HEK293T (cell line): ENCODE results near the gene TAF11.

Experiments
- CTCF ChIA-PET: fragments of 350-600 bp; formaldehyde crosslinking; extraction: SDS; loops from one replicate; lab custom pipeline; 2021; ENCODE audit warnings: antibody characterized with exemption, inconsistent platforms; lab: Yijun Ruan, JAX
- POLR2A ChIA-PET: fragments of 350-600 bp; formaldehyde crosslinking; extraction: SDS; loops from one replicate; lab custom pipeline; 2020; ENCODE audit warnings: antibody characterized with exemption, inconsistent platforms; lab: Yijun Ruan, JAX
- DNase-seq: peaks from one replicate; pipeline ENCODE4 v3.0.0; 2012; ENCODE audit warnings: mixed read lengths; ENCODE audit errors: extremely low spot score
- ARNT ChIP-seq: fragments of 450-650 bp; IDR thresholded peaks from 2 replicates; pipeline ENCODE4 v1.6.1; 2017; ENCODE audit warnings: mild to moderate bottlenecking
- BHLHE40 ChIP-seq: fragments of 450-650 bp; IDR thresholded peaks from 2 replicates; pipeline ENCODE4 v1.6.1; 2016; ENCODE audit warnings: mild to moderate bottlenecking, moderate library complexity, borderline replicate concordance
- CTBP1 ChIP-seq: fragments of 450-650 bp; IDR thresholded peaks from 2 replicates; pipeline ENCODE4 v1.6.1; 2016; ENCODE audit warnings: borderline replicate concordance
- ELF4 ChIP-seq: fragments of 450-650 bp; IDR thresholded peaks from 2 replicates; pipeline ENCODE4 v1.6.1; 2017; ENCODE audit warnings: antibody characterized with exemption
- FOXA1 ChIP-seq: fragments of 450-650 bp; IDR thresholded peaks from 2 replicates; pipeline ENCODE4 v1.6.1; 2016; ENCODE audit warnings: mild to moderate bottlenecking
- FOXK2 ChIP-seq: fragments of 450-650 bp; IDR thresholded peaks from 2 replicates; pipeline ENCODE4 v1.6.1; 2016; ENCODE audit warnings: mild to moderate bottlenecking
- FOXM1 ChIP-seq: fragments of 450-650 bp; IDR thresholded peaks from 2 replicates; pipeline ENCODE4 v1.6.1; 2017; ENCODE audit warnings: mild to moderate bottlenecking, borderline replicate concordance
- HDGF ChIP-seq: fragments of 450-650 bp; IDR thresholded peaks from 2 replicates; pipeline ENCODE4 v1.6.1; 2017; ENCODE audit warnings: antibody characterized with exemption, borderline replicate concordance
- L3MBTL2 ChIP-seq: fragments of 450-650 bp; conservative IDR thresholded peaks from 2 replicates; pipeline ENCODE4 v1.6.1; 2016; ENCODE audit warnings: mild to moderate bottlenecking
- LEF1 ChIP-seq: fragments of 450-650 bp; IDR thresholded peaks from 2 replicates; pipeline ENCODE4 v1.6.1; 2017; ENCODE audit warnings: mild to moderate bottlenecking, borderline replicate concordance
- NFRKB ChIP-seq: fragments of 450-650 bp; IDR thresholded peaks from 2 replicates; pipeline ENCODE4 v1.6.1; 2016; ENCODE audit warnings: mild to moderate bottlenecking, moderate library complexity
- PKNOX1 ChIP-seq: fragments of 450-650 bp; IDR thresholded peaks from 2 replicates; pipeline ENCODE4 v1.6.1; 2016
- SP1 ChIP-seq: fragments of 450-650 bp; IDR thresholded peaks from 2 replicates; pipeline ENCODE4 v1.6.1; 2017
- SUZ12 ChIP-seq: fragments of 450-650 bp; IDR thresholded peaks from 2 replicates; pipeline ENCODE4 v1.6.1; 2016; ENCODE audit warnings: mild to moderate bottlenecking
- TARDBP ChIP-seq: fragments of 450-650 bp; IDR thresholded peaks from 2 replicates; pipeline ENCODE4 v1.6.1; 2016
- ZNF384 ChIP-seq: fragments of 450-650 bp; IDR thresholded peaks from 2 replicates; pipeline ENCODE4 v1.6.1; 2016

TAF11 gene

DNA sequence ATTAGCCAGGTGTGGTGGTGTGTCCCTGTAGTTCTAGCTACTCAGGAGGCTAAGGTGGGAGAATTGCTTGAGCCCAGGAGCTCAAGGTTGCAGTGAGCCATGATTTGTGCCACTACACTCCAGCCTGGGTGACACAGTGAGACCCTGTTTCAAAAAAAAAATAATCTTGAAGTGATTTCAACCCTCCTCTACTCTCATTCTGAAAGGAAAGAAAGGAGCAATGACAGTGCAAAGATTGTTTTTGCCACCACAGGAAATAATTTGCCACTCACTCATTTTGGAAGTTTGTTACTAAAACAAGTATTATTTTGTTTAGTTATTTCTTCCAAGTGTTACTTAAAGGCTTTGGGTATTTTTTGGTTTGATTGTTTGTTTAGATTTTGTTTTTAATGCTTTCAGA lies 50.3 kb downstream of the TAF11 start:
- ChIA-PET CTCF (no interaction called here), POLR2A (interaction anchor here (1.0 kb wide), 1 partner anchor 50 kb away, joined by 4 read pairs; the partner anchor contains the start of gene TAF11)
- DNase-seq = no peak
- no peak for TF ChIP-seq FOXM1
- no peak for TF ChIP-seq PKNOX1
- TF ChIP-seq SUZ12 = no peak
- no peak for TF ChIP-seq TARDBP
- TF ChIP-seq CTBP1 = no peak
- TF ChIP-seq BHLHE40 = no peak
- TF ChIP-seq ELF4 = no peak
- no peak for TF ChIP-seq LEF1

DNA sequence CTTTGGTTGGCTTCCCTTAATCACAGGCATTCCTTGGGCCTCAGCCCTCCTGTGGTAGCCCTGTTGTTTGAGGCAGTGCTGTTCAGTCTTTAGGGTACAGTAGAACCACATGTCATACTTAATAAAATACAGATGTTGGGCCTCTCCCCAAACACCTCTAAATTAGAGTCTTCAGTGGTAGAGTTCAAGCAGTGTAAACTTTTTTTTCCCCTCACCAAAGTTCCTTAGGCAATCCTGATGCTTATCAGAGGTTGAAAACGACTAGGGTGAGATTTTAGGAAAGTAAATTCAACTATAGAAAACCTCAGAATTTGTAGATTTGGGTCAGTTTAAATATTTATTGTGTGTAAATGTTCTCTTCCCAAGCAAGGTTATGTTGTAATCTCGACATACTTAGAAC lies 51.4 kb downstream of the TAF11 start:
- TF ChIP-seq SP1 = no peak
- TF ChIP-seq L3MBTL2 = no peak
- TF ChIP-seq ARNT = no peak
- TF ChIP-seq PKNOX1 = no peak
- no peak for TF ChIP-seq FOXA1
- TF ChIP-seq NFRKB = no peak
- no peak for TF ChIP-seq ELF4
- no peak for TF ChIP-seq TARDBP
- CTCF ChIA-PET = no interaction called here

GRCh38 chr6:34836008-34836407 lies 51.8 kb downstream of the TAF11 start:
- TF ChIP-seq HDGF (no peak), CTBP1 (no peak)
- no peak for DNase-seq
- POLR2A ChIA-PET = no interaction called here
- CTCF ChIA-PET = no interaction called here

More for the DNA sequence above, 51.4 kb downstream of the TAF11 start:
- POLR2A ChIA-PET = no interaction called here
- no peak for DNase-seq

DNA sequence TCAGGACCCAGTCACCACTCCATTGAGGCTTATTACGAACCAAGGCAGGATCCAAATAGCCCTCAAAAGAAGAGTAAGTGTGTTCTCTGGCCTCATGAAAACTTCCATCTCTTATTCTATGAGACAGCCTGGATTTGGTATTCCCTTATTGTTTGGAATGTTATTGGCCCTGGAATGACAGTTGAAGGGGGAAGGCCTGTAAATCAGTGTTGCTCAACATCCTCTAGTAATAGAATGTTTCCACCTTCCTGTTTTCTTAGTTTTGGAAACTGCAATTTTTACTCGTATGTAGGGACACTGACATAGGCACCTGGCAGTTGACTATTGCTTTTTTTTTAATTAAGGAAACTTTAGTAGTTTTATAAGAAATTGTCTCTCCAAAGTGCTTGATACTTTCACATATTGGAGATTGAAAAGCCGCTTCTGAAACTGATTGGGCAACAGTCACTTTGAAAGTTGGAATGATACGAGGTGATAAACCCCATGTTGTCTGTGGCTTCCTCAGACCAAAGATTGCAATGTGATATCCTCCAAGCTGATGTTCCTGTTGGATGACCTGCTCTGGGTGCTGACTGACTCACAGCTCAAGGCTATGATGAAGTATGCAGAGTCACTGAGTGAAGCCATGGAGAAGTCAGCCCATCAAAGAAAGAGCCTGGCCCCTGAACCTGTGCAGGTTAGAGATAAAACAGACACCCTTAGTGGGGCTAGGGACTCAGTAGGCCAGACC lies 52.9 kb downstream of the TAF11 start:
- POLR2A ChIA-PET = no interaction called here
- TF ChIP-seq ARNT = no peak
- no peak for TF ChIP-seq HDGF
- no peak for TF ChIP-seq FOXK2
- TF ChIP-seq FOXM1 = no peak
- TF ChIP-seq ELF4 = no peak
- no peak for TF ChIP-seq SP1
- TF ChIP-seq NFRKB = no peak
- no peak for TF ChIP-seq TARDBP
- TF ChIP-seq CTBP1 = no peak
- no peak for TF ChIP-seq BHLHE40
- TF ChIP-seq ZNF384 = no peak
- no peak for TF ChIP-seq SUZ12
- no peak for TF ChIP-seq LEF1
- no peak for TF ChIP-seq PKNOX1
- no peak for TF ChIP-seq L3MBTL2
- TF ChIP-seq FOXA1 = no peak
- CTCF ChIA-PET = no interaction called here
- no peak for DNase-seq

DNA sequence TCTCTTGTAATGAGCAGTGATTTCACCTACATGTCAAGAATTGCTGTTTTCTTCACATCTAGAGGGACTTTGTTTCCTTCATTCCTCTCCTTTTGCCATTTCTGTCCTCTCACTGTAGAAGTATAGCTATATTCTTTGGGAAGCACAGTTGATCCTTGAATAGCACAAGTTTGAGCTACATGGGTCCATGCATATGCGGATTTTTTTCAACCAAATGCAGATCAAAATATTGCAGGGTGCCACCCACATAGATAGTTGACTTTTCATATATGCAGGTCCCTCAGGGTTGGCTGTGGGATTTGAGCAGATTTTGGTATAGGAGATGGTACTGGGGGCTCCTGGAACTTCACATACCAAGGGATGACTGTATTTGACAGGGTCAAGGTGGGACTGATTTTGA lies 54.9 kb downstream of the TAF11 start:
- CTCF ChIA-PET = no interaction called here
- POLR2A ChIA-PET = no interaction called here

More for the DNA sequence above, 54.9 kb downstream of the TAF11 start:
- DNase-seq = no peak
- TF ChIP-seq ARNT = no peak
- TF ChIP-seq HDGF = no peak
- no peak for TF ChIP-seq FOXA1
- no peak for TF ChIP-seq ELF4
- TF ChIP-seq FOXK2 = no peak
- TF ChIP-seq LEF1 = no peak
- TF ChIP-seq FOXM1 = no peak
- TF ChIP-seq NFRKB = no peak
- TF ChIP-seq CTBP1 = no peak
- TF ChIP-seq SUZ12 = no peak
- no peak for TF ChIP-seq PKNOX1
